Loucy (cell line): ENCODE data around the gene RINT1.

ENCODE experiments used
- EZH2phosphoT487 ChIP-seq: fragments of 200-600 bp; IDR thresholded peaks from 2 replicates; pipeline ENCODE4 v1.6.1; 2018; ENCODE audit warnings: antibody characterized with exemption, mild to moderate bottlenecking, moderate library complexity, borderline replicate concordance
- TF ChIP-seq, protein P1 (sequence below): fragments of 200-600 bp; sonication (generic); conservative IDR thresholded peaks from 2 replicates; pipeline ENCODE4 v1.5.1; 2014; ENCODE audit warnings: mild to moderate bottlenecking, antibody characterized with exemption, low read length

DNA sequence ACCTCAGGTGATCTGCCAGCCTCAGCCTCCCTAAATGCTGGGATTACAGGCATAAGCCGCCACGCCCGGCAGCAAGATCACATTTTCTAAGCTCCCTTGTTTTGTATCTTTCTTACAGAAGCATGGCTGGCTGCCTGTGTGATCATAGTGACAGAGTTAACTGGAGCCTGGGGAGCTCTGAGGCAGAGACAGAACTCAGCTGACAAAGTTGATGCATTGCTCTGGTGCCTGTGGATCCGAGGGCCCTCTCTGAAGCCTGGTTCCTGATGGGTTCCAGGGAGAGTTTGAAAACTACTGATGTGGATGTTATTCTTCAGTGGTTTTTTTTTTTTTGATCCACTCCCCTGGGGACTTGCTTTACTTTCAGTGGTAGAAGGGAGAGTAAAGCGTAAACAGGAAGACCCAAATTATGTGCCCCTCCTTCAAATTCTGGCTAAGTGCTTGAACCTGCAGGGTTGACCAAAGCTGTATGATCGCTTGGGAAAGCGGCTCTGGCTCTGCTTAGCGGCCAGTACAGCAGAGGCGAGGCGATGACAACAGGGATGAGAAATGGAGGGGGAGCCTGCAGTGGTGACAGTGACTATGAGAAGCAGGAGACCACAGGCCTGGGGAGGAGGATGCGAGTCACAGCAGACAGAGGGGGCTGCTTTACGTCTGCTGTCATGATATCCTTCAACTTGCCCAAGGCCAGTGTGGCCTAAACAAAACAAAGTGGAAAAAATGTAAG, 56.1 kb downstream of the RINT1 start:
- TF ChIP-seq, protein P1, sequence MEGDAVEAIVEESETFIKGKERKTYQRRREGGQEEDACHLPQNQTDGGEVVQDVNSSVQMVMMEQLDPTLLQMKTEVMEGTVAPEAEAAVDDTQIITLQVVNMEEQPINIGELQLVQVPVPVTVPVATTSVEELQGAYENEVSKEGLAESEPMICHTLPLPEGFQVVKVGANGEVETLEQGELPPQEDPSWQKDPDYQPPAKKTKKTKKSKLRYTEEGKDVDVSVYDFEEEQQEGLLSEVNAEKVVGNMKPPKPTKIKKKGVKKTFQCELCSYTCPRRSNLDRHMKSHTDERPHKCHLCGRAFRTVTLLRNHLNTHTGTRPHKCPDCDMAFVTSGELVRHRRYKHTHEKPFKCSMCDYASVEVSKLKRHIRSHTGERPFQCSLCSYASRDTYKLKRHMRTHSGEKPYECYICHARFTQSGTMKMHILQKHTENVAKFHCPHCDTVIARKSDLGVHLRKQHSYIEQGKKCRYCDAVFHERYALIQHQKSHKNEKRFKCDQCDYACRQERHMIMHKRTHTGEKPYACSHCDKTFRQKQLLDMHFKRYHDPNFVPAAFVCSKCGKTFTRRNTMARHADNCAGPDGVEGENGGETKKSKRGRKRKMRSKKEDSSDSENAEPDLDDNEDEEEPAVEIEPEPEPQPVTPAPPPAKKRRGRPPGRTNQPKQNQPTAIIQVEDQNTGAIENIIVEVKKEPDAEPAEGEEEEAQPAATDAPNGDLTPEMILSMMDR = no peak
- no peak for TF ChIP-seq EZH2phosphoT487
